ENCODE results near the gene BCAR3.

- TF ChIP-seq POLR2A (IDR thresholded peaks at IDR 0.05; ENCODE audit: low read depth, low read length): no peak
- no peak for TF ChIP-seq POLR2AphosphoS5 (IDR thresholded peaks at IDR 0.05; ENCODE audit: low read depth, low read length)
Observed at GRCh38 chr1:93608187-93609109, 73.2 kb downstream of the BCAR3 start.

All from GM12892 (cell line).